ENCODE results near the gene NOP56. TPM values are rescaled to one million over a fixed set of nuclear protein-coding genes. Genes with fewer than 3 reads are reported as not detected.
"Not testable (repeated sequence)": the region's sequence is repeated elsewhere in the genome, so short reads cannot be mapped to it uniquely, and the experiment has no call there.

The NOP56 gene
- total RNA-seq, 1 donor from 2014 or later: 288 TPM

- no peak overlapping the region for H3K9ac ChIP-seq
- H3K9me3 ChIP-seq (ENCODE audit: low read depth): no peaks in the 10 kb centered on the region
- peak overlapping the region; percentile 40 for H3K4me2 ChIP-seq
- peaks cover 36% of the 10 kb centered on the region for H4K20me1 ChIP-seq (ENCODE audit: low read depth)
- H3K27me3 Mint-ChIP-seq (ENCODE audit: insufficient read depth, low read depth): peaks cover 52% of the 10 kb centered on the region
- peaks cover 17% of the 10 kb centered on the region for H3F3A ChIP-seq (ENCODE audit: low read depth)
- peak; percentile 56 for DNase-seq (ENCODE audit: low spot score)
- no peak overlapping the region for H3K27ac Mint-ChIP-seq
- peaks cover 28% of the 10 kb centered on the region for H3K4me1 Mint-ChIP-seq
- peak overlapping the region; percentile 71 for H3K4me3 Mint-ChIP-seq
- no peaks in the 10 kb centered on the region for H3K79me2 ChIP-seq (ENCODE audit: low read depth)
- TF ChIP-seq, protein P1, sequence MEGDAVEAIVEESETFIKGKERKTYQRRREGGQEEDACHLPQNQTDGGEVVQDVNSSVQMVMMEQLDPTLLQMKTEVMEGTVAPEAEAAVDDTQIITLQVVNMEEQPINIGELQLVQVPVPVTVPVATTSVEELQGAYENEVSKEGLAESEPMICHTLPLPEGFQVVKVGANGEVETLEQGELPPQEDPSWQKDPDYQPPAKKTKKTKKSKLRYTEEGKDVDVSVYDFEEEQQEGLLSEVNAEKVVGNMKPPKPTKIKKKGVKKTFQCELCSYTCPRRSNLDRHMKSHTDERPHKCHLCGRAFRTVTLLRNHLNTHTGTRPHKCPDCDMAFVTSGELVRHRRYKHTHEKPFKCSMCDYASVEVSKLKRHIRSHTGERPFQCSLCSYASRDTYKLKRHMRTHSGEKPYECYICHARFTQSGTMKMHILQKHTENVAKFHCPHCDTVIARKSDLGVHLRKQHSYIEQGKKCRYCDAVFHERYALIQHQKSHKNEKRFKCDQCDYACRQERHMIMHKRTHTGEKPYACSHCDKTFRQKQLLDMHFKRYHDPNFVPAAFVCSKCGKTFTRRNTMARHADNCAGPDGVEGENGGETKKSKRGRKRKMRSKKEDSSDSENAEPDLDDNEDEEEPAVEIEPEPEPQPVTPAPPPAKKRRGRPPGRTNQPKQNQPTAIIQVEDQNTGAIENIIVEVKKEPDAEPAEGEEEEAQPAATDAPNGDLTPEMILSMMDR (IDR thresholded peaks at IDR 0.05): no peak
- TF ChIP-seq EZH2phosphoT487 (IDR thresholded peaks at IDR 0.05) (peak; percentile 78), EZH2 (IDR thresholded peaks at IDR 0.05) (peak; percentile 88)
- H3K36me3 ChIP-seq: no peaks in the 10 kb centered on the region
- peaks cover 4% of the 10 kb centered on the region for H3K36me3 Mint-ChIP-seq
- no peak overlapping the region for H3K27ac ChIP-seq
- no peak overlapping the region for H2AFZ ChIP-seq (replicated peaks)
- peaks cover 3% of the 10 kb centered on the region for H3K9me3 Mint-ChIP-seq
- H3K4me1 ChIP-seq: peaks cover 6% of the 10 kb centered on the region
- H3K27me3 ChIP-seq: peaks cover 97% of the 10 kb centered on the region
- peak overlapping the region; percentile 34 for H3K4me3 ChIP-seq
Observed at GRCh38 chr20:2694008-2694471, 41.6 kb downstream of the NOP56 start.

- Mint-ChIP-seq H3K4me3 (peak overlapping the region; percentile 71), H3K36me3 (peaks cover 4% of the 10 kb centered on the region), H3K4me1 (peaks cover 28% of the 10 kb centered on the region), H3K9me3 (peaks cover 3% of the 10 kb centered on the region), H3K27ac (no peak overlapping the region), H3K27me3 (ENCODE audit: insufficient read depth, low read depth) (peaks cover 50% of the 10 kb centered on the region)
- Histone ChIP-seq H2AFZ (replicated peaks) (no peak overlapping the region), H3K9ac (no peak overlapping the region), H3F3A (ENCODE audit: low read depth) (peaks cover 17% of the 10 kb centered on the region), H3K4me2 (peak overlapping the region; percentile 40), H3K4me1 (peaks cover 6% of the 10 kb centered on the region), H3K4me3 (no peak overlapping the region), H4K20me1 (ENCODE audit: low read depth) (peaks cover 36% of the 10 kb centered on the region), H3K36me3 (no peaks in the 10 kb centered on the region), H3K27me3 (peaks cover 97% of the 10 kb centered on the region), H3K27ac (no peak overlapping the region), H3K79me2 (ENCODE audit: low read depth) (no peaks in the 10 kb centered on the region), H3K9me3 (ENCODE audit: low read depth) (no peaks in the 10 kb centered on the region)
- TF ChIP-seq, protein P1 (IDR thresholded peaks at IDR 0.05): no peak
- TF ChIP-seq EZH2phosphoT487 (IDR thresholded peaks at IDR 0.05) (no peak), EZH2 (IDR thresholded peaks at IDR 0.05) (no peak)
- DNase-seq (ENCODE audit: low spot score): peak; percentile 43
Observed at GRCh38 chr20:2694519-2694918, 42.1 kb downstream of the NOP56 start.

- Mint-ChIP-seq H3K4me1 (peaks cover 30% of the 10 kb centered on the region), H3K27ac (peak overlapping the region; percentile 72), H3K9me3 (peaks cover 3% of the 10 kb centered on the region), H3K27me3 (ENCODE audit: insufficient read depth, low read depth) (peaks cover 46% of the 10 kb centered on the region), H3K36me3 (peaks cover 4% of the 10 kb centered on the region), H3K4me3 (peak overlapping the region; percentile 71)
- Histone ChIP-seq H3F3A (ENCODE audit: low read depth) (peaks cover 17% of the 10 kb centered on the region), H3K4me3 (no peak overlapping the region), H3K36me3 (no peaks in the 10 kb centered on the region), H3K4me1 (peaks cover 6% of the 10 kb centered on the region), H3K4me2 (peak overlapping the region; percentile 40), H3K27ac (no peak overlapping the region), H3K27me3 (peaks cover 97% of the 10 kb centered on the region), H3K9ac (no peak overlapping the region), H4K20me1 (ENCODE audit: low read depth) (peaks cover 36% of the 10 kb centered on the region), H3K9me3 (ENCODE audit: low read depth) (no peaks in the 10 kb centered on the region), H3K79me2 (ENCODE audit: low read depth) (no peaks in the 10 kb centered on the region), H2AFZ (replicated peaks) (no peak overlapping the region)
- TF ChIP-seq EZH2phosphoT487 (IDR thresholded peaks at IDR 0.05) (no peak), EZH2 (IDR thresholded peaks at IDR 0.05) (no peak)
- TF ChIP-seq, protein P1 (IDR thresholded peaks at IDR 0.05): no peak
- no peak for DNase-seq (ENCODE audit: low spot score)
Observed at GRCh38 chr20:2695206-2695983, 43.0 kb downstream of the NOP56 start.

- not testable (repeated sequence) for H3K9me3 ChIP-seq (ENCODE audit: low read depth); H3K27ac ChIP-seq; DNase-seq (ENCODE audit: low spot score); H3K9me3 Mint-ChIP-seq; H3K36me3 Mint-ChIP-seq; H3K36me3 ChIP-seq; H2AFZ ChIP-seq (replicated peaks); H3K9ac ChIP-seq; H3K4me1 ChIP-seq; H3K4me3 ChIP-seq; H3K79me2 ChIP-seq (ENCODE audit: low read depth); H3K4me2 ChIP-seq
- Histone ChIP-seq H4K20me1 (ENCODE audit: low read depth) (peaks cover 36% of the 10 kb centered on the region), H3F3A (ENCODE audit: low read depth) (peaks cover 20% of the 10 kb centered on the region), H3K27me3 (peaks cover 97% of the 10 kb centered on the region)
- peak overlapping the region; percentile 72 for H3K27ac Mint-ChIP-seq
- peaks cover 41% of the 10 kb centered on the region for H3K27me3 Mint-ChIP-seq (ENCODE audit: insufficient read depth, low read depth)
- H3K4me3 Mint-ChIP-seq: peak overlapping the region; percentile 51
- peaks cover 29% of the 10 kb centered on the region for H3K4me1 Mint-ChIP-seq
Observed at GRCh38 chr20:2695984-2696525, 43.6 kb downstream of the NOP56 start.
